ENCODE data around the gene PYCR2. TPM values are rescaled to one million over a fixed set of nuclear protein-coding genes. Genes with fewer than 3 reads are reported as not detected.
A peak's percentile ranks its signal among the peaks of the same experiment; 100 is the strongest.

Gene PYCR2
- total RNA-seq, 2 donors from 2014 or later: 34.2 to 52.4 TPM

- Histone ChIP-seq H3K4me1 (peaks cover 63% of the 10 kb centered on the region), H3K4me3 (no peak overlapping the region), H3K9me3 (no peaks in the 10 kb centered on the region), H3K27me3 (no peaks in the 10 kb centered on the region), H3K27ac (peak overlapping the region in 3 of 4 donors; percentile 96), H3K36me3 (replicated peaks in 1 of 2; ENCODE audit: insufficient read depth in 1 of 2, low read depth in 2 of 2) (no peaks in the 10 kb centered on the region)
- DNase-seq: no peak
- no peak for ATAC-seq
- TF ChIP-seq CTCF (IDR thresholded peaks at IDR 0.05) (no peak), POLR2A (IDR thresholded peaks at IDR 0.05) (no peak)
- 81 to 97% methylated on average over 7 to 19 of the region's 19 CpGs for WGBS, 2 donors
- intact Hi-C loops (cut with DNase I): no loop called here
Measured at GRCh38 chr1:225886159-225887029, 37.7 kb downstream of the PYCR2 start.

DNA sequence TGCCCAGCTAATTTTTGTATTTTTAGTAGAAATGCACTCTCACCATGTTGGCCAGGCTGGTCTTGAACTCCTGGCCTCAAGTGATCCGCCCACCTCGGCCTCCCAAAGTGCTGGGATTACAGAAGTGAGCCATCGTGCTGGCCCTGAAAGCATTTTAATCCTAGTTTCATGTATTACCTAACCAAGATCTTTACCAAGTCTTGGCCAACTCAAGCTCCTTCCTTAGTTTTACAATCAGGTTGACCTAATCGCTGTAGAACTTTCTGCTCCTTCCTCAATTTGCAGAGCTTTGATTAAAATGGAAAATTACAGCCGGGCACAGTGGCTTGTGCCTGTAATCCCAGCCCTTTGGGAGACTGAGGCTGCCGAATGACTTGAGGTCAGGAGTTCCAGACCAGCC lies 38.7 kb downstream of the PYCR2 start:
- Histone ChIP-seq H3K9me3 (no peaks in the 10 kb centered on the region), H3K27ac (peak overlapping the region in 3 of 4 donors; percentile 8 to 96 (median 38)), H3K27me3 (no peaks in the 10 kb centered on the region), H3K36me3 (replicated peaks in 1 of 2; ENCODE audit: insufficient read depth in 1 of 2, low read depth in 2 of 2) (no peaks in the 10 kb centered on the region), H3K4me1 (peaks cover 63% of the 10 kb centered on the region), H3K4me3 (no peak overlapping the region)
- no peak for DNase-seq
- intact Hi-C loops (cut with DNase I): no loop called here
- no peak for ATAC-seq
- WGBS, 2 donors: 83 to 94% methylated on average over 6 of the region's 6 CpGs
- TF ChIP-seq CTCF (IDR thresholded peaks at IDR 0.05) (no peak), POLR2A (IDR thresholded peaks at IDR 0.05) (no peak)

DNA sequence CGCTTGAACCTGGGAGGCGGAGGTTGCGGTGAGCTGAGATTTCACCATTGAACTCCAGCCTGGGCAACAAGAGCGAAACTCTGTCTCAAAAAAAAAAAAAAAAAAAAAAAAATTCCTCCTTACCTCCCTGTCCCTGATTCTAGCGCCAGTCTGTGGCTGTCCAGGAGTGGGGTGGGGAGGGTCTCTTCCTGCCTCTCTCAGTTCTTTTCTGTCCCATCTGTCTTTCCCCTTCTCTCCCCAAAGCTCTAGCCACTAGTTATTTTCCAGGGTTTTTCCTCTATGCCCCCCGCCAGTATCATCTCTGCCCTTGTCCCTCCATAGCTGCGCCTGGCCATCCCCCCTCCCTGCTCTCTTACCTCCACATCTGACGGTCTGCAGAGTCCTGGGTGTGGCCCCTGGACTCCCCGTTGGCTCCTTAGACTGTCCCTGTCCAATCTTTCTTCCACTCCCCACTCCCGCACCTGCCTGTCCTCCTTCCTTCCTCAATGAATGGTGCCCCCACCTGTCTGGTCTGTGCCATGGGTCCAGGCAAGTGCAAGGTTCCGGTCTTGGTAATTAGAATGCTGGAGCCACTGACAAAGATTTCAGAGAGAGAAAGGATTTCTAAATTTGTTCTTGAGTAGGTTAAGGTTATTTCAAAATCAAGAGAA lies 40.3 kb downstream of the PYCR2 start:
- Histone ChIP-seq H3K4me1 (peaks cover 63% of the 10 kb centered on the region), H3K27me3 (no peaks in the 10 kb centered on the region), H3K4me3 (no peak overlapping the region), H3K27ac (peak overlapping the region in 3 of 4 donors; percentile 96 to 98 (median 96)), H3K9me3 (no peaks in the 10 kb centered on the region), H3K36me3 (replicated peaks in 1 of 2; ENCODE audit: insufficient read depth in 1 of 2, low read depth in 2 of 2) (no peaks in the 10 kb centered on the region)
- 67% methylated on average over 8 to 11 of the region's 11 CpGs for WGBS, 2 donors
- intact Hi-C loops (cut with DNase I): no loop called here
- no peak for ATAC-seq
- TF ChIP-seq POLR2A (IDR thresholded peaks at IDR 0.05) (no peak), CTCF (IDR thresholded peaks at IDR 0.05) (no peak)
- DNase-seq: no peak

DNA sequence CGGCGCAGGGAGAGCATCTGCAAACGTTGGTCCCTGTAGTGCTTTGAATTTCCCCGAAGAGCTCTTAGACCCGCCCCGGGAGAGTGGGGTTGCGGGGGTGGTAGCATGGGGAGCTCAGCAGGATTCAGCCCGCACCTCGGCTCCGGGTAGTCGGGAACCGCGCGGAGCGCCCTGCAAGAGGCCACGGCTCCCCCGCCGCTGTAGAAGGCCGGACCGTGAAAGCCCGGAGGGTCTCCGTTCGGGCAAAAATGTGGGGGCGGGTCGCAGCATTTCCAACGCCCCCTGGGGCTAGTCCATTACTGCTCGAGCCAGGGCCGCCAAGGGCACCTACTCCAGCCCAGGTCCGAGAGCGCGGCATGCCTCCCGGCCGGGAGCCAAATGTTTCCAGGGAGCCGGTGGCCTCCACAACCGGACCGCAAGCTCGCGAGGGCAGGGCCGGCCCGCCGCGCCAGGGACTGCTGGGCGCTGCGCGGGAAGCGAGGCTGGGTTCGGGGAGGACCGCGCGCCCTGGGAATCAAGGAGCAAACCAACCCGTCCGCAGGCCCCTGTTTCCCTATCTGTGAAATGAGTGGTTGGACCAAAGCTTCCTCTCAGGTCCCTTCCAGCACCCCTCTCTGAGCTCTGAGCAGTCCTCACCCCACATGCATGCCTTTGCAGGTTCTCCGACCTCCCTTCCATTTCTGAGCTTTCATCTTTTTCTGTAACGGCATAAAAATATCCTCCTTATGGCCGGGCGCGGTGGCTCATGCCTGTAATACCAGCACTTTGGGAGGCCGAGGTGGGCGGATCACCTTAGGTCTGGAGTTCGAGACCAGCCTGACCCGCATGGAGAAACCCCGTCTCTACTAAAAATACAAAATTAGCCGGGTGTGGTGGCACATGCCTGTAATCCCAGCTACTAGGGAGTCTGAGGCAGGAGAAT lies 41.1 kb downstream of the PYCR2 start:
- Histone ChIP-seq H3K36me3 (replicated peaks in 1 of 2; ENCODE audit: insufficient read depth in 1 of 2, low read depth in 2 of 2) (no peaks in the 10 kb centered on the region), H3K4me3 (peak overlapping the region; percentile 54 to 72), H3K27me3 (no peaks in the 10 kb centered on the region), H3K4me1 (peaks cover 63% of the 10 kb centered on the region), H3K27ac (peak overlapping the region; percentile 95 to 98 (median 96)), H3K9me3 (no peaks in the 10 kb centered on the region)
- WGBS, 2 donors: 5 to 29% methylated on average over 10 to 56 of the region's 63 CpGs
- ATAC-seq: peak; percentile 20
- intact Hi-C loops (cut with DNase I): no loop called here
- TF ChIP-seq POLR2A (IDR thresholded peaks at IDR 0.05): no peak
- TF ChIP-seq CTCF (IDR thresholded peaks at IDR 0.05): no peak
- peak; percentile 60 to 75 (median 65) for DNase-seq

All from body of pancreas (tissue), 4 donors.